ENCODE results near the gene LORICRIN.

DNA sequence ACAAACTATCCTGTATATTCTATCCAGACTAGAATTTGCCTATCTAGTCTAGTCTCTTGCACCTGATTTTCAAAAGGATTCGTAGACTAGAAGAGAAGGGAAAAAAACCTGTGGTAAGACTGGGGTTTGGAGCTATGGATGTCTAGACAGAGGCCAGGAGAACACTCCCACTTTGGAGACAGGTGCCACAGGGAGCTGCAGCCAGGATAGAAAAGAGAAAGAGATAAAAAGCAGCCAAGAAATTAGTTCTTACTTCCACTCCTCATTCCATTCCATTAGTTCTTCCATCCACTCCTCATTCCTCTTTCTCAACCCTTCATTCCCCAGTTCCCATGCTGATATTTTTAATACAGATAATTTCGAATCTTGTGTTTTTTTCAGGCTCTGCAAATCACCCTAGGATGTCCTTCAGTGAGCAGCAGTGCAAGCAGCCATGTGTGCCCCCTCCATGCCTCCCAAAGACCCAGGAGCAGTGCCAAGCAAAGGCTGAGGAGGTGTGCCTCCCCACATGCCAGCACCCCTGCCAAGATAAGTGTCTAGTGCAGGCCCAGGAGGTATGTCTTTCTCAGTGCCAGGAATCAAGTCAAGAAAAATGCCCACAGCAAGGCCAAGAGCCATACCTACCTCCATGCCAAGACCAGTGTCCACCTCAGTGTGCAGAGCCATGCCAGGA, 41.6 kb upstream of the LORICRIN start:
- TF ChIP-seq CTCF (IDR thresholded peaks at IDR 0.05) = no peak
- TF ChIP-seq POLR2A (IDR thresholded peaks at IDR 0.05) = no peak
